ENCODE data around the gene ABR.

Gene ABR

DNA sequence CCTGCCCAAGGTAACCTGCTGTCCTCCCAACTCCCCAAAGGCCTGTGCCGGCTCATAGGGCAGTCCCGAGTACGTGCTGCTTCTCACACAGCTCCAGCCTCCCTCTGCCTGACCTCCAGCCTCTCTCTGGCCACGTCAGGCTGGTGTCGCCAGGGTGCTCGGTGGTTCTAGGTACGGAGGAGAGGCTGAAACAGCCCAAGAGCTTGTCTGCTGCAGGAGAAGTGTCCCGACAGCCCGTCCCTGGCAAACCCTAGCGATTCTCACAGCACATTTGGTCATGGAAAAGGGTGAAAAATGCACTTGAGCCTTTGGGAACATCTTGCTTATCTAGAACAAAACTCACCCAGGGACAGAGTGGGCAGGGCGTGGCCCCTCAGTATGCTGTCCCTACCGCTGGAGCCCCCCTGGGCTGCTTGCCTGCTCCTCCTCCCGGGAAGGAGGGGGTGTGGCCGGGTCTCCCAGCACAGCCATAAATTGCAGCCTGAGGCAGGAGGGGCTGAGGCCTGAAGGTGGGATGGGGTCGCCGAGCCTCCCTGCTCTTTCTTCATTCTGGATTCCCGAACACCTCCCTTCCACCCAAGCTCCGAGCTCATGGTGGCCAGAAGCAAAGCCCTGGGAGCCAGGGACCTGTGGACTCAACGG, 142.4 kb downstream of the ABR start:
- peaks cover 10% of the 10 kb centered on the region for H3K36me3 ChIP-seq (replicated peaks)
- no peaks in the 10 kb centered on the region for H3K27me3 ChIP-seq (replicated peaks)
- TF ChIP-seq CTCF (IDR thresholded peaks at IDR 0.05; ENCODE audit: low read depth, low read length, missing control alignments): no peak
- H3K27ac ChIP-seq: no peak overlapping the region
- H3K4me3 ChIP-seq (ENCODE audit: low read depth, low read length): no peak overlapping the region
- in situ Hi-C loops (cut with HindIII; ENCODE audit: low pct_ligation_motif_present, low sequenced_read_pairs): no loop called here
- no peak for DNase-seq

DNA sequence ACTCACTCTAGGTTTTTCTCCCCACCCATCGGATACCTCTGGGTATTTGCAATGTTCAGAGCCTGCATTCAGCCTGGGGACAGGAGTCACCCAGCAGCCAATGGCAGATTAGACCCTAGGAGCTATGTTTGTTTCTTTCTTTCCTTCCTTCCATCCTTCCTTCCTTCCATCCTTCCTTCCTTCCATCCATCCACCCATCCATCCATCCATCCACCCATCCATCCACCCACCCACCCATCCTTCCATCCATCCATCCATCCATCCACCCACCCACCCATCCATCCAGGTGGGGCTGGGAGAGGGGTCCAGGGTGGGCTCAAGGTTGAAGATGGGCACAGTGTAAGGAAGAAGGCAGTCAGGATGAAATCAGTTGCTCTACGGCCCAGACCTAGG, 142.9 kb downstream of the ABR start:
- no peak for DNase-seq
- in situ Hi-C loops (cut with HindIII; ENCODE audit: low pct_ligation_motif_present, low sequenced_read_pairs): no loop called here
- Histone ChIP-seq H3K4me3 (ENCODE audit: low read depth, low read length) (no peak overlapping the region), H3K27ac (no peak overlapping the region), H3K36me3 (replicated peaks) (peaks cover 10% of the 10 kb centered on the region), H3K27me3 (replicated peaks) (no peaks in the 10 kb centered on the region)
- no peak for TF ChIP-seq CTCF (IDR thresholded peaks at IDR 0.05; ENCODE audit: low read depth, low read length, missing control alignments)

DNA sequence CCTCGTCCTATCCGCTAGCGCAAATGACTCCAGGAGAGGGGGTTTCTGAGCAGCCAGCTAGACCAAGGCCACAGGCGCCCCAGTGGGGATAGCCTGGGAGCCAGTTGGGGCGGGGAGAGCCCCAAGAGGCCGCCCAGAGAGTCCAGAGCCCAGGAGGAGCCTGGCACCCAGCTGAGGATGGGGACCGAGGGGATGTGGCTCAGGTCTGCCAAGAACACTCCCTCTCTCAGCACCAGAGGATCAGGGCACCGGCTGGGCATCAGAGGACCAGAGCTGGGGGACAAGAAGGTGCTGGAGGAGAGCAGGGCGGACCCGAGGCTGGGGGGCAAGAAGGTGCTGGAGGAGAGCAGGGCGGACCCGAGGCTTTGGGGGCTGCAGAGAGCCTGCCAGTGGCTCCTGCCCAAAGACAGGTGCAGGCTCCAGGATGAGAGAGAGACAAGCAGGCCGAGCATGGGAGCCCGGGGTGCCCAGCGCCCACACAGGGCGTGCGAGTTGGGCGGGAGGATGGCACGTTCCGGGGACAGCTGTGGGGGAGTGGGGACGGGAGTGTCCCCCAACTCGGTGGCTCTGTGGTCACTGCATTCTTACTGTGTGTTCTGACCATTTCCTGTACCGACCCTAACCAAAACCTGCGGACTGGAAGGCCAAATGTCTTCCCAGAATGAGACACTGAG, 143.5 kb downstream of the ABR start:
- Histone ChIP-seq H3K27ac (no peak overlapping the region), H3K4me3 (ENCODE audit: low read depth, low read length) (no peak overlapping the region), H3K36me3 (replicated peaks) (peaks cover 10% of the 10 kb centered on the region), H3K27me3 (replicated peaks) (no peaks in the 10 kb centered on the region)
- in situ Hi-C loops (cut with HindIII; ENCODE audit: low pct_ligation_motif_present, low sequenced_read_pairs): no loop called here
- no peak for DNase-seq
- TF ChIP-seq CTCF (IDR thresholded peaks at IDR 0.05; ENCODE audit: low read depth, low read length, missing control alignments): no peak

- H3K36me3 ChIP-seq (replicated peaks): peaks cover 6% of the 10 kb centered on the region
- no peak overlapping the region for H3K27ac ChIP-seq
- DNase-seq: no peak
- no peak for TF ChIP-seq CTCF (IDR thresholded peaks at IDR 0.05; ENCODE audit: low read depth, low read length, missing control alignments)
- no peak overlapping the region for H3K4me3 ChIP-seq (ENCODE audit: low read depth, low read length)
- in situ Hi-C loops (cut with HindIII; ENCODE audit: low pct_ligation_motif_present, low sequenced_read_pairs): no loop called here
- no peaks in the 10 kb centered on the region for H3K27me3 ChIP-seq (replicated peaks)
Observed at GRCh38 chr17:1035546-1036170, 144.1 kb downstream of the ABR start.

DNA sequence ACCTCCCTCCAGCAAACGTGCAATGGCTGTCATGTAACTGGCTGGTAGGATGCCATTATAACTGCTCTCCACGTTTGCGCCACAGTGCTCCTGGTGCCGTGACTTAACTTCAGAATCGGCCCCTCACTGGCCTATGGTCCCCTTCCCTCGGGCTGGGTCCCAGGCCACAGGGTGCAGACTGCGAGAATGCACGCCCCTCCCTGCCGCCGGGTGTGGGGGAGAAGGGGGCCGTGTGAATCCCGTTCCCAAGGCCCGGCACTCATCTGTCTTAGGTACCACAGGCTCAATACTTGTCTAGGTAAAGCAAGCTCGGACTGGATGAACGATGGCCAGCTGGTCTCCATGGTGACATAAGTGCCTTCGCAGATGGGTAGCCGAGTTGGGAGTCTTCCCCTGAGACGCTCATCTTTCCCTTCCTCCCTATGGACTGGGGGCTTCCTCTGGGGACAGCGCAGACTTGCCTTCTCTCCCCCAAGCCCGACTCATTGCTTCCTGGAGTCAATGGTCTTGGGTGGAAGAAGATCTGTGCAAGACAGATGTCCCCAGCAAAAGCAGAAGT, 145.1 kb downstream of the ABR start:
- DNase-seq: no peak

More for the DNA sequence above, 145.1 kb downstream of the ABR start:
- Histone ChIP-seq H3K36me3 (replicated peaks) (peaks cover 4% of the 10 kb centered on the region), H3K27ac (no peak overlapping the region), H3K27me3 (replicated peaks) (no peaks in the 10 kb centered on the region), H3K4me3 (ENCODE audit: low read depth, low read length) (no peak overlapping the region)
- no peak for TF ChIP-seq CTCF (IDR thresholded peaks at IDR 0.05; ENCODE audit: low read depth, low read length, missing control alignments)
- in situ Hi-C loops (cut with HindIII; ENCODE audit: low pct_ligation_motif_present, low sequenced_read_pairs): no loop called here

Measured in brain microvascular endothelial cell (primary cell).